HEK293 (cell line): ENCODE data around the gene PP2D1.
A peak's percentile ranks its signal among the peaks of the same experiment; 100 is the strongest.
"Not testable (repeated sequence)": the region's sequence is repeated elsewhere in the genome, so short reads cannot be mapped to it uniquely, and the experiment has no call there.

Source experiments
- CTCF ChIA-PET: fragments of 350-600 bp; formaldehyde crosslinking; extraction: SDS; loops from one replicate; lab custom pipeline; 2021; ENCODE audit warnings: antibody characterized with exemption; lab: Yijun Ruan, JAX
- POLR2A ChIA-PET: fragments of 300-600 bp; formaldehyde crosslinking; extraction: SDS; loops from one replicate; lab custom pipeline; 2020; ENCODE audit warnings: antibody characterized with exemption, inconsistent platforms; lab: Yijun Ruan, JAX
- H3K27ac ChIP-seq: fragments of 200-500 bp; sonication (Bioruptor generic); 2 replicates; pipeline ENCODE4 v1.5.1; 2014; ENCODE audit warnings: low read depth, low read length, control low read depth, inconsistent platforms; ENCODE audit errors: extremely low read depth
- H3K36me3 ChIP-seq, 2 experiments: fragments of 200-500 bp in 1 of 2; sonication (Bioruptor generic) in 1 of 2; 1 replicate in 1 of 2; 2 replicates in 1 of 2; pipeline ENCODE4 v1.5.1; 2014 to 2017; ENCODE audit warnings: inconsistent platforms in 2 of 2, low read length in 2 of 2; ENCODE audit not compliant: control insufficient read depth in 2 of 2, insufficient read depth in 1 of 2
- H3K4me1 ChIP-seq: fragments of 200-500 bp; sonication (Bioruptor generic); 2 replicates; pipeline ENCODE4 v1.5.1; 2014; ENCODE audit warnings: mild to moderate bottlenecking, low read length, inconsistent platforms; ENCODE audit not compliant: control insufficient read depth, insufficient read depth
- H3K4me3 ChIP-seq: 2 replicates; pipeline ENCODE4 v1.5.1; 2011; ENCODE audit warnings: low read depth, mild to moderate bottlenecking, control low read depth, low read length, moderate library complexity
- H3K9me3 ChIP-seq: fragments of 200-500 bp; sonication (Bioruptor generic); 2 replicates; pipeline ENCODE4 v1.5.1; 2014; ENCODE audit warnings: low read depth, low read length, inconsistent platforms; ENCODE audit not compliant: control insufficient read depth, insufficient read depth
- GFI1B ChIP-seq: fragments of 450-650 bp; formaldehyde crosslinking; IDR thresholded peaks from 2 replicates; pipeline ENCODE4 v1.5.1; 2016; ENCODE audit warnings: missing biosample characterization, missing genetic modification characterization
- GLI2 ChIP-seq: fragments of 450-650 bp; formaldehyde crosslinking; IDR thresholded peaks from 2 replicates; pipeline ENCODE4; 2017; ENCODE audit warnings: missing biosample characterization, missing genetic modification characterization, low read depth, borderline replicate concordance
- KLF10 ChIP-seq: fragments of 450-650 bp; IDR thresholded peaks from 2 replicates; pipeline ENCODE4 v1.5.1; 2018; ENCODE audit warnings: missing biosample characterization, mild to moderate bottlenecking, missing genetic modification characterization
- SCRT2 ChIP-seq: fragments of 450-650 bp; formaldehyde crosslinking; IDR thresholded peaks from 2 replicates; pipeline ENCODE4 v1.5.1; 2016; ENCODE audit warnings: missing biosample characterization, missing genetic modification characterization
- SP2 ChIP-seq: fragments of 450-650 bp; formaldehyde crosslinking; IDR thresholded peaks from 2 replicates; pipeline ENCODE4 v1.5.1; 2016; ENCODE audit warnings: missing biosample characterization, missing genetic modification characterization
- ZNF146 ChIP-seq: fragments of 450-650 bp; formaldehyde crosslinking; IDR thresholded peaks from 2 replicates; pipeline ENCODE4 v1.5.1; 2016; ENCODE audit warnings: missing biosample characterization, missing genetic modification characterization
- ZNF174 ChIP-seq: fragments of 450-650 bp; formaldehyde crosslinking; IDR thresholded peaks from 2 replicates; pipeline ENCODE4 v1.5.0; 2017; ENCODE audit warnings: missing biosample characterization, mild to moderate bottlenecking, missing genetic modification characterization
- ZNF18 ChIP-seq: fragments of 450-650 bp; formaldehyde crosslinking; IDR thresholded peaks from 2 replicates; pipeline ENCODE4 v1.5.1; 2016; ENCODE audit warnings: missing biosample characterization, missing genetic modification characterization
- ZNF221 ChIP-seq: fragments of 450-650 bp; formaldehyde crosslinking; IDR thresholded peaks from 2 replicates; pipeline ENCODE4 v1.5.1; 2017; ENCODE audit warnings: missing biosample characterization, missing genetic modification characterization, borderline replicate concordance
- ZNF449 ChIP-seq: fragments of 450-650 bp; formaldehyde crosslinking; IDR thresholded peaks from 2 replicates; pipeline ENCODE4 v1.5.1; 2017; ENCODE audit warnings: missing biosample characterization, mild to moderate bottlenecking, missing genetic modification characterization, moderate library complexity
- ZNF518A ChIP-seq: fragments of 450-650 bp; formaldehyde crosslinking; conservative IDR thresholded peaks from 2 replicates; pipeline ENCODE4 v1.5.1; 2016; ENCODE audit warnings: low read depth, missing biosample characterization, missing genetic modification characterization
- ZNF529 ChIP-seq: fragments of 450-650 bp; formaldehyde crosslinking; IDR thresholded peaks from 2 replicates; pipeline ENCODE4 v1.5.1; 2017; ENCODE audit warnings: missing genetic modification characterization, missing biosample characterization; ENCODE audit not compliant: insufficient replicate concordance
- ZNF558 ChIP-seq: fragments of 450-650 bp; formaldehyde crosslinking; IDR thresholded peaks from 2 replicates; pipeline ENCODE4 v1.5.1; 2016; ENCODE audit warnings: missing biosample characterization, missing genetic modification characterization
- ZNF600 ChIP-seq: fragments of 450-650 bp; formaldehyde crosslinking; IDR thresholded peaks from 2 replicates; pipeline ENCODE4 v1.5.1; 2016; ENCODE audit warnings: missing biosample characterization, missing genetic modification characterization
- ZNF704 ChIP-seq: fragments of 450-650 bp; formaldehyde crosslinking; IDR thresholded peaks from 2 replicates; pipeline ENCODE4 v1.5.1; 2016; ENCODE audit warnings: missing biosample characterization, missing genetic modification characterization

Gene PP2D1

GRCh38 chr3:20001932-20002331 is 10.1 kb downstream of the PP2D1 start (continued):
- TF ChIP-seq ZNF18 (tag by site-specific recombination) (no peak), SCRT2 (tag by site-specific recombination) (no peak), ZNF518A (tag by site-specific recombination) (no peak), ZNF600 (tag by site-specific recombination) (no peak)
- TF ChIP-seq, all 188 proteins: peak for 0

- Histone ChIP-seq H3K36me3 (no peaks in the 10 kb centered on the region), H3K9me3 (no peaks in the 10 kb centered on the region), H3K4me3 (no peak overlapping the region), H3K27ac (no peak overlapping the region), H3K4me1 (no peaks in the 10 kb centered on the region)
- ChIA-PET POLR2A (no interaction called here), CTCF (no interaction called here)
- peak; percentile 91 for TF ChIP-seq ZNF146 (tag by site-specific recombination)
- TF ChIP-seq ZNF449 (tag by site-specific recombination) = no peak
These were observed 14.6 kb downstream of the PP2D1 start for GRCh38 chr3:19997502-19997901.

GRCh38 chr3:19994796-19995195 is 17.3 kb downstream of the PP2D1 start:
- TF ChIP-seq SP2 = no peak
- no peak for TF ChIP-seq KLF10 (tag by site-specific recombination)
- TF ChIP-seq GLI2 (tag by site-specific recombination) = no peak
- no peak for TF ChIP-seq ZNF174 (tag by site-specific recombination)
- TF ChIP-seq ZNF146 (tag by site-specific recombination) = no peak
- TF ChIP-seq ZNF600 (tag by site-specific recombination) = no peak
- no peak for TF ChIP-seq ZNF529 (tag by site-specific recombination)
- TF ChIP-seq ZNF558 (tag by site-specific recombination) = no peak
- TF ChIP-seq ZNF704 (tag by site-specific recombination) = no peak
- no peak for TF ChIP-seq ZNF221 (tag by site-specific recombination)
- no peak for TF ChIP-seq GFI1B
- ChIA-PET CTCF (no interaction called here), POLR2A (no interaction called here)
- Histone ChIP-seq H3K9me3 (no peaks in the 10 kb centered on the region), H3K27ac (no peak overlapping the region), H3K4me1 (no peaks in the 10 kb centered on the region), H3K4me3 (no peak overlapping the region), H3K36me3 (no peaks in the 10 kb centered on the region)

GRCh38 chr3:19988904-19989303 is 23.2 kb downstream of the PP2D1 start:
- CTCF ChIA-PET, POLR2A ChIA-PET, H3K36me3 ChIP-seq, H3K9me3 ChIP-seq, H3K4me3 ChIP-seq, H3K27ac ChIP-seq, H3K4me1 ChIP-seq: not testable (repeated sequence)
